Measurements from ENCODE around the gene RNF151. TPM values are rescaled to one million over a fixed set of nuclear protein-coding genes. Genes with fewer than 3 reads are reported as not detected.

The RNF151 gene
- total RNA-seq, 1 experiment from 2014 or later, result 0.28 TPM

GRCh38 chr16:1932050-1933028 is 34.3 kb upstream of the RNF151 start:
- peaks cover 0 to 3% of the 10 kb centered on the region in 2 experiments; a peak in 1 of 5 replicates for H3K9me3 Mint-ChIP-seq
- H3T11ph ChIP-seq (ENCODE audit: low read length), result no peak overlapping the region
- no peak overlapping the region for H2AK5ac ChIP-seq (ENCODE audit: insufficient read length, low read length)
- H2BK20ac ChIP-seq (ENCODE audit: low read depth, low read length, poor library complexity, severe bottlenecking), result no peak overlapping the region
- TF ChIP-seq CTCF (conservative IDR thresholded peaks at IDR 0.05), result peak; percentile 49; the same call in 2 of the 3 replicates
- peak; percentile 81 for DNase-seq
- H4K91ac ChIP-seq (ENCODE audit: insufficient read length, low read depth, low read length), result no peak overlapping the region
- H3K27me3 Mint-ChIP-seq (ENCODE audit: low read depth), result peaks cover 26% of the 10 kb centered on the region
- no peaks in the 10 kb centered on the region for H3K79me1 ChIP-seq (ENCODE audit: insufficient read depth, low read depth, low read length, poor library complexity, severe bottlenecking)
- no peak overlapping the region for H3K4ac ChIP-seq (ENCODE audit: low read depth, low read length)
- H4K20me1 ChIP-seq (ENCODE audit: control insufficient read depth, insufficient read depth, insufficient read length), result no peaks in the 10 kb centered on the region
- WGBS (ENCODE audit: extremely low coverage, insufficient read length, low lambda C conversion rate), result no CpG with 5 or more reads among the region's 19 CpGs
- peaks cover 0 to 6% (median 0%) of the 10 kb centered on the region in 3 experiments; a peak in 2 of 7 replicates for H3K36me3 Mint-ChIP-seq (ENCODE audit: insufficient read depth in 1 of 3, low read depth in 3 of 3)
- H3K4me2 ChIP-seq (ENCODE audit: insufficient read depth, insufficient read length, low read length), result no peak overlapping the region
- H3K4me1 ChIP-seq (ENCODE audit: insufficient read depth, low read length), result no peaks in the 10 kb centered on the region
- no peak overlapping the region for H2BK120ac ChIP-seq (ENCODE audit: low read depth, low read length, poor library complexity, severe bottlenecking)
- no peaks in the 10 kb centered on the region for H3K9me3 ChIP-seq (ENCODE audit: control insufficient read depth, low read depth, low read length)
- no peak overlapping the region for H3K27ac Mint-ChIP-seq
- H4K5ac ChIP-seq (ENCODE audit: insufficient read length, low read depth, low read length), result no peak overlapping the region
- no peak overlapping the region for H4K8ac ChIP-seq (replicated peaks; ENCODE audit: insufficient read length, low read depth, low read length)
- H3K27ac ChIP-seq (ENCODE audit: insufficient read length, low read depth, low read length), result no peak overlapping the region
- no peaks in the 10 kb centered on the region for H3K27me3 ChIP-seq (ENCODE audit: insufficient read depth, low read length)
- no peak overlapping the region for H3K56ac ChIP-seq (ENCODE audit: insufficient read length, low read depth, low read length)
- no peaks in the 10 kb centered on the region for H3K79me2 ChIP-seq (ENCODE audit: insufficient read depth, low read length)
- H2BK5ac ChIP-seq (ENCODE audit: insufficient read length, low read length), result no peak overlapping the region
- H2BK12ac ChIP-seq (ENCODE audit: insufficient read length, low read depth, low read length), result no peak overlapping the region
- H3K14ac ChIP-seq (ENCODE audit: insufficient read depth, low read length), result no peak overlapping the region
- peaks cover 2 to 7% of the 10 kb centered on the region in 2 experiments for H3K4me1 Mint-ChIP-seq
- peaks cover 3% of the 10 kb centered on the region for H3K23me2 ChIP-seq (ENCODE audit: insufficient read length, low read depth, low read length, poor library complexity, severe bottlenecking)
- no peak overlapping the region for H3K4me3 Mint-ChIP-seq
- no peak overlapping the region for H3K23ac ChIP-seq (ENCODE audit: insufficient read length, low read depth, low read length)
- no peak overlapping the region for H2BK15ac ChIP-seq (ENCODE audit: low read depth, low read length)
- no peak overlapping the region for H3K18ac ChIP-seq (ENCODE audit: insufficient read length, low read depth, low read length)
- no peak overlapping the region for H3K9ac ChIP-seq (ENCODE audit: extremely low read depth, insufficient read length, low read length)
- no peak overlapping the region for H2AFZ ChIP-seq (ENCODE audit: low read length)

Data from H9 (cell line).